Esophagus muscularis mucosa (tissue), 4 donors: ENCODE results near the gene IL21R. TPM values are rescaled to one million over a fixed set of nuclear protein-coding genes. Genes with fewer than 3 reads are reported as not detected.

Source experiments
- DNase-seq: peaks from one replicate; pipeline ENCODE4 v3.0.0-alpha.2; 2017; ENCODE audit errors: extremely low spot score
- H3K27ac ChIP-seq, 4 donors: fragments of 200-600 bp; sonication (generic); replicated peaks in 1 of 4; 1 replicate in 3 of 4; 2 replicates in 1 of 4; pipeline ENCODE4 v1.5.1; 2016 to 2019; ENCODE audit warnings: mild to moderate bottlenecking in 1 of 4
- H3K27me3 ChIP-seq, 4 donors: fragments of 200-600 bp; sonication (generic); one replicate each; pipeline versions ENCODE4 v1.5.1 to v1.6.0; 2016 to 2019
- H3K36me3 ChIP-seq, 4 donors: fragments of 200-600 bp; sonication (generic); one replicate each; pipeline ENCODE4 v1.5.1; 2016 to 2019
- H3K4me1 ChIP-seq, 4 donors: fragments of 200-600 bp; sonication (generic); one replicate each; pipeline ENCODE4 v1.5.1; 2016 to 2019
- H3K4me3 ChIP-seq, 4 donors: fragments of 200-600 bp; sonication (generic); 1 replicate in 2 of 4; 2 replicates in 2 of 4; pipeline ENCODE4 v1.5.1; 2016 to 2019; ENCODE audit warnings: mild to moderate bottlenecking in 4 of 4, moderate library complexity in 1 of 4
- H3K9me3 ChIP-seq, 4 donors: fragments of 200-600 bp; sonication (generic); 1 replicate in 3 of 4; 2 replicates in 1 of 4; pipeline ENCODE4 v1.5.1; 2016 to 2019
- CTCF ChIP-seq, 3 experiments: fragments of 200-600 bp in 2 of 3; fragments of 450-650 bp in 1 of 3; sonication (generic) in 2 of 3; IDR thresholded peaks; one replicate each; pipeline ENCODE4 v1.5.1; 2017 to 2019; ENCODE audit warnings: antibody characterized with exemption in 3 of 3, mild to moderate bottlenecking in 2 of 3, moderate library complexity in 1 of 3
- EP300 ChIP-seq: sonication (generic); formaldehyde crosslinking; IDR thresholded peaks from one replicate; pipeline ENCODE4 v1.6.1; 2017; ENCODE audit warnings: antibody characterized with exemption
- POLR2A ChIP-seq: fragments of 450-650 bp; IDR thresholded peaks from one replicate; pipeline ENCODE4 v1.6.1; 2017; ENCODE audit warnings: antibody characterized with exemption, moderate library complexity, mild to moderate bottlenecking, low read depth
- POLR2AphosphoS5 ChIP-seq, 2 donors: sonication (generic); formaldehyde crosslinking; IDR thresholded peaks; one replicate each; pipeline ENCODE4 v1.6.1; 2017; ENCODE audit warnings: antibody characterized with exemption in 2 of 2
- WGBS: methylation state at CpG from one replicate; pipeline ENCODE4 v1.1.5; 2018; 5-methylcytosine and 5-hydroxymethylcytosine counted together
- intact Hi-C: fragments of 100-400 bp; cut with DNase I; formaldehyde crosslinking; loops from one replicate; pipeline ENCODE4 v1.15.1; 2023
- total RNA-seq, 4 donors: library from RNA; depleted of rRNA; stranded (reverse); fragments of >200 nt; gene quantifications; one replicate each; pipeline versions ENCODE4 v1.1.0 to v1.2.1, GENCODE V29; 2016

IL21R gene
- total RNA-seq, 4 donors from 2014 or later, result under 0.01 to 0.50 (median 0.17) TPM; not detected in 1

DNA sequence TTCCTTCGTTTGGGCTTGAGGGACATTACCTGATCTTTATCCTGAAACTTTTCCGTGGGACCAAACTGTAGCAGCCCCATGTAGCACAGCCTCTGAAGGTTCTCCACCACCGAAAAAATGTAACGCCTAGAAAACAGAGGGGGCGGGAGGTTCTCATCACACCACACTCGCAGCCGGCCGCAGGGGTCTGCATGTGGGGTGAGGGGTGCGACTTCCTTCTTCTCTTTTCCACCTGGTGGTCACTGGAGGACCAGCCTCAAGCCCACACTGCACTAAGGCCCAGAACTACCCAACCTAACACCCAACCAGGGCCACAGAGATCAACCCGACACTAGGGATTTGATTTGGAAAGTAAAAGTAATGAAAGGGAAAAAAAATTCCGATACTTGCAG, 90.6 kb downstream of the IL21R start:
- Histone ChIP-seq H3K4me3 (no peak overlapping the region), H3K27ac (peak overlapping the region in 2 of 4 donors; percentile 1 to 25), H3K27me3 (no peaks in the 10 kb centered on the region), H3K9me3 (no peaks in the 10 kb centered on the region), H3K4me1 (no peaks in the 10 kb centered on the region), H3K36me3 (peaks cover 75 to 100% (median 99%) of the 10 kb centered on the region in 4 donors)
- no peak for DNase-seq
- 83% methylated on average over 11 of the region's 11 CpGs for WGBS
- intact Hi-C loops, result no loop called here
- TF ChIP-seq POLR2AphosphoS5 (IDR thresholded peaks at IDR 0.05) (no peak), EP300 (no peak), POLR2A (no peak), CTCF (IDR thresholded peaks at IDR 0.05) (no peak)

DNA sequence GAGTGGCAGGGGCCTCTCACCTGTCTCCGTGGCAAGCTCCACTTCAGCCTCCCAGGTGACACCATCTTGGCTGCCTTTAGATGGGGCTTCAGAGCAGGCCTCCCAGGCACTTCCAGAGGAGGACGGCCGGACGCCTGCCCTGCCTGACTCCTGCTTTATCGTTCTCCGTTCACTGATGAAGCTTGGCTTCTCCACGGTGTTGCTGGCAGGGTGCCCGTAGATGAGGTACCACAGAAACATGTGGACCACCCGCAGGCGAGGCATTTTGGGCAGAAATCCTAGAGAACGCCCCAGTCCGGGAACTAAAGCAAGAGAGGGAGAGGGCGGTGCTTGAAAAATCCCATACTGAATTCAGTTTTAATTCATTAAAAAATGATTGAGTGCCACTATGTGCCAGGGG, 93.2 kb downstream of the IL21R start:
- Histone ChIP-seq H3K4me1 (peaks cover 0 to 6% (median 3%) of the 10 kb centered on the region in 4 donors), H3K27ac (no peak overlapping the region), H3K4me3 (no peak overlapping the region), H3K36me3 (peaks cover 72 to 100% (median 99%) of the 10 kb centered on the region in 4 donors), H3K9me3 (no peaks in the 10 kb centered on the region), H3K27me3 (no peaks in the 10 kb centered on the region)
- no peak for TF ChIP-seq CTCF (IDR thresholded peaks at IDR 0.05)
- TF ChIP-seq EP300, result no peak
- no peak for TF ChIP-seq POLR2A
- no peak for TF ChIP-seq POLR2AphosphoS5 (IDR thresholded peaks at IDR 0.05)
- intact Hi-C loops, result no loop called here
- DNase-seq, result no peak
- WGBS, result 87% methylated on average over 12 of the region's 13 CpGs

GRCh38 chr16:27498031-27498825, 96.3 kb downstream of the IL21R start:
- peaks cover 79 to 100% (median 99%) of the 10 kb centered on the region in 4 donors for H3K36me3 ChIP-seq
- peaks cover 0 to 6% (median 3%) of the 10 kb centered on the region in 4 donors for H3K4me1 ChIP-seq
- H3K27ac ChIP-seq, result no peak overlapping the region
- 83% methylated on average over 7 of the region's 9 CpGs for WGBS
- intact Hi-C loops, result no loop called here
- no peaks in the 10 kb centered on the region for H3K9me3 ChIP-seq
- DNase-seq, result no peak
- TF ChIP-seq CTCF (IDR thresholded peaks at IDR 0.05) (no peak), POLR2A (no peak), POLR2AphosphoS5 (IDR thresholded peaks at IDR 0.05) (no peak), EP300 (no peak)
- no peak overlapping the region for H3K4me3 ChIP-seq
- H3K27me3 ChIP-seq, result no peaks in the 10 kb centered on the region

- peaks cover 0 to 6% (median 3%) of the 10 kb centered on the region in 4 donors for H3K4me1 ChIP-seq
- H3K9me3 ChIP-seq, result no peaks in the 10 kb centered on the region
- H3K4me3 ChIP-seq, result no peak overlapping the region
- no peaks in the 10 kb centered on the region for H3K27me3 ChIP-seq
- TF ChIP-seq EP300, result no peak
- TF ChIP-seq POLR2A, result no peak
- no peak for TF ChIP-seq POLR2AphosphoS5 (IDR thresholded peaks at IDR 0.05)
- no peak for TF ChIP-seq CTCF (IDR thresholded peaks at IDR 0.05)
- DNase-seq, result no peak
- intact Hi-C loops, result no loop called here
- 77% methylated on average over 14 of the region's 14 CpGs for WGBS
- no peak overlapping the region for H3K27ac ChIP-seq
- H3K36me3 ChIP-seq, result peaks cover 87 to 100% (median 100%) of the 10 kb centered on the region in 4 donors
Observed at GRCh38 chr16:27498916-27499658, 97.1 kb downstream of the IL21R start.
